Activated CD8-positive, alpha-beta memory T cell treated with anti-CD3 and anti-CD28 coated beads for 48 hours (primary cell): ENCODE results near the gene GALM.
"Not testable (repeated sequence)": the region's sequence is repeated elsewhere in the genome, so short reads cannot be mapped to it uniquely, and the experiment has no call there.

Experiments used
- DNase-seq, 3 experiments: peaks; one replicate each; pipeline ENCODE4 v3.0.0-alpha.2; 2020; ENCODE audit warnings: low read depth in 2 of 3, low spot score in 2 of 3

Gene GALM

GRCh38 chr2:38665854-38666555 lies at the start of gene GALM:
GALM (plus strand) TSS chr2:38666114; CDS start chr2:38666162, 48 bp downstream.
- no peak for DNase-seq

GRCh38 chr2:38617301-38617700 lies 48.6 kb upstream of the GALM start:
- no peak for DNase-seq

DNA sequence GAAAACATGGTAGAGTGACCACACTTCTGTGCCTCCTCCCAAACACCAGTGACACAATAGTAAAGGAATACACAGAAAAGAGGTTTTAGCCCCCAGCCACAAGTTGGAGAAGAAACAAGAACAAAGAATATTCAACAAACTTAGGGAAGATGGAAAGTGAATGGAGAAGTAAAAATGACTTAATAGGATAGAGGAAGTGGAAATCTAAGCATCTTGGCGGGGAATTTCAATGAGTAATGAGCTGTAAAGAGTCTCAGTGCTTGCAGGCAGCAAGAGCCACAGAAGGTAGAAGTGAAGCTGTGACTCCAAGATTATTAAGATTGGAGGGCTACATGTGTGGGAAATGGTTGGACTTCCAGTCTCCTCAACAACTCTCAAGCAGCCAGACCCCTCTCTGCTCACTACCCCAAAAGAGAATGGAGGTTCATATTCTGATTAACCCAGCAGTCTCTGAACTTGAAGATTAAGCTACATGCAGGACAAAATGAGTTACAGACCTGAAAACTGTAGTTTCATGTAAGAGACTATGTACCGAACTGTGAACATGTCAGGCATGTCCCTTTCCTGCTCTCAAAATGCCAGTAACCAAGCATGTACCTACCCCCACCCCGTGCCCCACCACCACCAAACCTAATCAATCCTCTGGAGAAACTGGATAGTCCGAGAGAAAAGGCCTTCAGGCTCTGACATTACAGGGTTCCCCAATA lies 46.3 kb upstream of the GALM start:
- no peak for DNase-seq

DNA sequence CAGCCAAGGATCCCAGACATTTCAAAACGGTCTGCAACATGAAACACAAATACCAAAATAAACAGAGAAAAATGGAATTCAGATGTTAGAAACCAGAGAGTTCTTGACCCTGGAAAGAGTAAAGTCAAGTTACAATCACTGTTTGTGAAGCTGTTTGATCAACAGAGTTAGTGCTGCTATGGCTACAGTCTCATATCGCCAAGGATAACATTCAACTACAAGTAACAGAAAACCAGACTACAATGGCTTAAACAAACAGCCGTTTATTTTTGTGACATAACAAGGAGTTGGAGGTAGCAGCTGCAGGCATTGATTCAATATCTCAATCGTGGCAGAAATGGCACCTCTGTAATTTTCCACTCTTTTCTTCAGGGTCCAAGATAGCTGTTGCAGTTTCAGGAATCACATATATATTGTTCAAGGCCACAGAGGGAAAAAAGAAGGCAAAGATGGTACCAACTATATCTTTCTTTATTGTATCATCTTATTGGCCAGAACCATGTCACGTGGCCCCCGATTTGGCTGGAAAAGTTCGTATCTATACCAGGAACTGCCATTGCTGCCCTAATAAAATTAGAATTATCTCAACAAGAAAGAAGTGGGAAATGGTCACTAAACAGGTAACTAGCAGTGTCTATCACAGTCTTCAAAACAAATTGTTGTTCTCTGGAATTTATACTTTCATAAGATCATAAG lies 45.5 kb upstream of the GALM start:
- DNase-seq = no peak

GRCh38 chr2:38621018-38621417 lies 44.9 kb upstream of the GALM start:
- no peak for DNase-seq

DNA sequence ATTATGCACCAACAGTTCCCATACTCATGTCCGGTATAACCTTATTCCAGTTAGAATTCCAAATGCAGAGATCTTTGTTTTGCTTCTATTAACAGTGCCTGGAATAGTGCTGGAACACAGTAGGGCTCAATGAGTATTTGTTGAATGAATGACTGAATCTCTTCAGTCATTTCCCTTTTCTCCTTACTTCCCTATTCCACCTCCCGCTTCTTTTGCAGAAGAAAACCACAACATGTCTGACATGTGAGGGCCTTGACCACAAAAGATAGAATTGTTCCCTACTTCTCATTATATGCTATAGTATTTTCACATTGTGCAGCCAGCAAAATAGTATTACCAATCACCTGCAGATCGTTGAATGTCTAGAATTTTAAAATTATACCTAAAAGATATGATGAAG lies 43.7 kb upstream of the GALM start:
- DNase-seq = no peak

DNA sequence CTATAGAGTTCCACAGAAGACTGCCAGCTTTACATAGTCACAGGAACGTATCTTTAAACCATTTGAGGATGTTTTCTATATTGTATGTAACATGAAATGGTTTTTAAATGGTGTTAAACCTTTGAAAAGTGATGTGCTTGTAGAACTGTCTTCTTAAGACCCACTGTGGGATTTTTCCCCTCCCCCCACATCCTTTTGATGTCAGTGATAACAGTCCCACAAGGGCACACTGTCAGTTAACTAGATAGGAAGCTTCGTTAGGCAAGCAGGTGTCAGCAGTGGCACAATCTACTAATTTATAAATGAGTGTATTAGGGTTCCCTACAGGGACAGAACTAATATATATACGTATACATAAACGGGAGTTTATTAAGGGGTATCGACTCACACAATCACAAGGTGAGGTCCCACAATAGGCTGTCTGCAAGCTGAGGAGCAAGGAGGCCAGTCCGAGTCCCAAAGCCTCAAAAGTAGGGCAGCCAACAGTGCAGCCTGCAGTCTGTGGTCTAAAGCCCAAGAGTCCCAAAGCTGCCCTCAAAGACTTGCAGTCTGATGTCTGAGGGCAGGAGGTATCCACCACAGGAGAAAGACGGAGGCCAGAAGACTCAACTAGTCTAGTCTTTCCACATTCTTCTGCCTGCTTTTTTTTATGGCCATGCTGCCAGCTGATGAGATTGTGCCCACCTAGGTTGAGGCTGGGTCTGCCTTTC lies 39.4 kb upstream of the GALM start:
- no peak for DNase-seq

DNA sequence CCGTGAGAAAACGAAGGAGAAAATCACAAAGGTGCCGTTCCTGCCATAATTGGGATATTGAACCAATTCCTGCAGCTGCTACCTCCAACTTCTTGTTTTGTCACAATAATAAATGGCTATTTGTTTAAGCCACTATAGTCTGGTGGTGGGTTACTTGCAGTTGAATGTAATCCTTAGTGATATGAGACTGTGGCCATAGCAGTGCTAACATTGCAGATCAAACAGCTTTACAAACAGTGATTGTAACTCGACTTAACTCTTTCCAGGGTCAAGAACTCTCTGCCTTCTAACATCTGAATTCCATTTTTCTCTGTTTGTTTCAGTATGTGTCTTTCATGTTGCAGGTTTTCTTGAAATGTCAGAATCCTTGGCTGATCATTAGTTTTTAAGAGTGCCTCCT lies 38.5 kb upstream of the GALM start:
- no peak for DNase-seq

DNA sequence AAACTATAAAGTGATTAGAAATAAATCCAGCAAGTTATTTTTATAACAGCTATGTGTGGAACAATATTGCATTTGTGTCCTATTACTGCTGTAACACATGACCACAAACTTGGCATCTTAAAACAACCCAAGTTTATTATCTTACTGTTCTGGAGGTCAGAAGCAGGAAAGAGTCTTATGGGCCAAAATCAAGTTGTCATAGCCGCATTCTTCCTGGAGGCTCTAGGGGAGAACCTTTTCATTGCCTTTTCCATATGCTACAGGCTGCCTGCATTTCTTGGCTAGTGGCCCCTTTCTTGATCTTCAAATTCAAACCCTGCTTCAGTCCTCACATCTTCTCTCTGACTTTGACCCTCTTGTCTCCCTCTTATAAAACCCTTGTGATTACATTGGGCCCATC lies 36.2 kb upstream of the GALM start:
- DNase-seq = no peak

- no peak for DNase-seq
Observed at GRCh38 chr2:38631976-38632375, 33.9 kb upstream of the GALM start.

DNA sequence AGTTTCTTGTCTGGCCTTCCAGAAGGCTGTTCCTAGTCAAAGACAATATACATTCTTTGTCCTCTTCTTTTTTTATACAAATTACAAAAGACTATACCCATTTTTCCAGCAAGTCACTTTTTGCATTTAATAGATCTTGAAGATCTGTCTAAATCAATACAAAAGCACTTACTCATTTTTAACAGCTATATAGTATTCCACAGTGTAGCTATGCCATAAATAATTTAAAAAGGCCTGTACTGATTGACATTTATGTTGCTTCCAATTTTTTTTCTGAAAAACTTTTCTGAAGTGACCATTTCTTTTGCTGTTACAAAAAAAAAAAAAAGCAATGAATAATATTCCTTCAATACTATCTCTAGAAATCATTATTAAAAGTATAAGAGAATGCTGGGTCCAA lies 32.9 kb upstream of the GALM start:
- DNase-seq = no peak

- DNase-seq = no peak
Observed at GRCh38 chr2:38633895-38634294, 32.0 kb upstream of the GALM start.

DNA sequence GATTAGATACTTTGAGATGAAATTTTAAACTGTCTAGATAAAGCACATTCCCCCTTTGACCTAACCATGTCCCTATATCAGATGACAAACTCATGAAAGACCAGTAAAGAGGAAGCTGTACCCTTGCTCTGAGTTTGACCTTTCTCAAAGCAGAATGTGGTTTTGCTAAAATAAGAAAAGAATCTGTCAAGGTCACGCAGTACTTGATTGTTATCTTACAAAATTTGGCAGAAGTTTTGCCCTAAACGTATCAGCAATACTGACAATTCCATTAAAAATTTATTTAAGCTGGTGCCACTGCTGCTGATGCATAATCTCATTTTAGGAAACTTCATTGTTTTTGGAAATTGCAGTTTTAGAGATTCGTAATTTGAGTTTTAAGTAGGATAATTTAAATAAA lies 31.2 kb upstream of the GALM start:
- DNase-seq = no peak

- DNase-seq = no peak
Observed at GRCh38 chr2:38635139-38635538, 30.8 kb upstream of the GALM start.

DNA sequence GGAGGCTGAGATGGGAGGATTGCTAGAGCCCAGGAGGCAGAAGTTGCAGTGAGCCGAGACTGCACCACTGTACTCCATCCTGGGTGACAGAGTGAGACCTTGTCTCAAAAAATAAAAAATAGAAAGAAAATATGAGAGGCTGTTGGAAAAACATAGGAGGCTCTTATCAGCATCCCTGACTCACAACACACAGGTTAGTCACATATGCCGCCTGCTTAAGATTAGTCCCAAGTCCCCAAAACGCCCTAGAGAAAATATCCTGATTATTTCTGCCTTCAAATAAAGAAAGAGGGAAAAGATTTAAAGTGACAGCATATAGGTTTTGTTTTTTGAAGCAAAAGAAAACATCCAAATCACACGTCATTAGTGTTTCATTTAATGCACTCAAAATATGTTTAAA lies 29.8 kb upstream of the GALM start:
- no peak for DNase-seq

- DNase-seq = not testable (repeated sequence)
Observed at GRCh38 chr2:38642373-38643017, 23.4 kb upstream of the GALM start.

DNA sequence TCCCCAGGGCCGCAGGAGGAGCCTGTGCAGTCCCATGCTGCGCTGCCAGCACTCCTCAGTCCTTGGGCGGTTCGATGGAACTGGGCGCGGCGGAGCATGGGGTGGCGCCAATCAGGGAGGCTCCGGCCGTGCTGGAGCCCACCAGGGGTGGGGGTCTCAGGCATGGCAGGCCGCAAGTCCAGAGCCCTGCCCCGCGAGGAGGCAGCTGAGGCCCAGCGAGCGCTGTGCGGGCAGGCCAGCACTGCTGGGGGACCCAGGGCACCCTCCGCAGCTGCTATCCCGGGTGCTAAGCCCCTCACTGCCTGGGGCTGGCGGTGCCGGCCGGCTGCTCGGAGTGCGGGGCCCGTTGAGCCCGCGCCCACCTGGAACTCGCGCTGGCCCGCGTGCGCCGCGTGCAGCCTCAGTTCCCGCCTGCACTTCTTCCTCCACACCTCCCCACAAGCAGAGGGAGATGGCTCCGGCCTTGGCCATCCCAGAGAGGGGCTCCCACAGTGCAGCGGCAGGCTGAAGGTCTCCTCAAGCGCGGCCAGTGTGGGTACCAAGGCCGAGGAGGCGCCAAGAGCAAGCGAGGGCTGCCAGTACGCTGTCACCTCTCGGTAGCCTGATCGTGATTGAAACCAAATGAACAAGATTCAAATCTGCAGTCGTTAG lies 22.8 kb upstream of the GALM start:
- no peak for DNase-seq

DNA sequence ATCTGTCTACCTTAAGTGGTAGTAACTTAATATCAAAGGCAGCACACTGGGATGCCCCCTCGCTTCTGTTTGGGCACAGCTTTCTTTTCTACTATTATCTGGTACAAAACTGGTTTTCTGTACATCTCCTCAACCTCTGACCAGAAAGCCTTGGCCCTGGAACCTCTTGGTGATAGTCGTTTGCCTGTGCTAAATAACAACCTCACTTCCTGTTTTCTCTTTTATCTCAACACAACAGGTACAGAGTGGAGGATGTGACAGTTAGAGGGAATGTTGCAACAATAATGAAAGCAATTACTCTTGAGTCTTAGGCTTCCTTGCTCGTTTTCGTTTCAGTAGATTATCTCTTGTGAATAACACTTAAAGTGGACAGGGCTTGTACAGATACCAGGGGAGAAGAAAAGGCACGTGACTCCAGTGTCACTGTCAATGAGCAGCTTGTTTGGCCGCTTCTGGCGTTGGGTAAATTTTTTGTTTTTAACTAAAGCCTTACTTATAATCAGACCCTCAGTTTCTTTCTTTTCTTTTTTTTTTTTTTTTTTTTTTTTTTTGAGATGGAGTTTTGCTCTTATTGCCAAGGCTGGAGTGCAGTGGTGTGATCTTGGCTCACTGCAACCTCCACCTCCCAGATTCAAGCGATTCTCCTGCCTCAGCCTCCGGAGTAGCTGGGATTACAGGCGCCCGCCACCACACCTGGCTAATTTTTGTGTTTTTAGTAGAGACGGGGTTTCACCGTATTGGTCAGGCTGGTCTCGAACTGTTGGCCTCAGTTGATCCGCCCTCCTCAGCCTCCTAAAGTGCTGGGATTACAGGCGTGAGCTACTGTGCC lies 22.0 kb upstream of the GALM start:
- not testable (repeated sequence) for DNase-seq

DNA sequence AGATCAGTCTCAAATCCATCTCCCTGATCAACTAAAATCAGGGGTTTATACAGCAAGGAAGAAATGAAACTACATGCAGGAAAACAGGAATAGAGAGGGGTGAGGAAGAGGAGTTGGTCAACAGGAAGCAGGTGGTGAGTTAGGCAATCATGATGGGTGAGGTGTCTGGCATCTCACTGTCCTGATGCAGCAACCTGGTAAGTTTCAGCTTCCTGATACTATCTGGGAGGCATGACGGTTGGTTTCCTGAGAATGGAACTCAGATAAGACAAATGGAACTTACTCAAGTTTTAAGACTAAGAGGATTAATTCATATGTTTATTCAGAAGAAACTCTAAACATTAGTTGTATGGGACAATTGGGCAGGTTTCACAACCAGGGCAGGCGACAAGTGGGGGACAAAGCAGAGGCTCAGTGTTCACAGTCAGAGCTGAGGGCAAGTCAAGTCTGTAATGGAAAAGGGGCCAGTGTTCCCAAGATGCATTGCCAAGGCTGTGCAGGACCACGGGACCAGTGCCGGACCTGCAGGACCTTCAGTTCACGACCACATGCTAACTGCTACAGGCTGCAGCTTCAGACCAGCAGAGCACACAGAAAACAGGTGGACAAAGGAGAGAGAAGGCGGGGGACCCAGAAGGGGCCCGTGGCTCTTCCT lies 17.7 kb upstream of the GALM start:
- DNase-seq = no peak
